ENCODE measurements around the gene RBMX.
"Not testable (repeated sequence)": the region's sequence is repeated elsewhere in the genome, so short reads cannot be mapped to it uniquely, and the experiment has no call there.

The RBMX gene

DNA sequence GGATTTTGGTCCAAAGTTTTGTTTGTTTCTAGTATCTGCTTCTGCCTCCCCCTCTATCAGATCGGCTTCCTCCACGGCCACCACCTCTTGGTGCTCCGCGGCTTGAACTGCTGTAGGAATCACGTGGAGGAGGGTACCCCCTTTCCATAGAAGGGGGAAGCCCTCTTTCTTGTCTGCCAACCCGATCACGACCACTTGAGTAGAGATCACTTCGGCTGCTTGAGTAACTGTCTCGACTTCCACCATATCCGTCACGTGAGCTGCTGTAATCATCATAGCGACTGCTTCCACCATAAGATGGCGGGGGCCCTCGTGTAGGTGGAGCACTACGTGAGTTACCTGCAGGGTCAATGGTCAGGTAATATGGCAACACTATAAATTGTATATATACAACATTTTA lies 6.4 kb downstream of the RBMX start:
- DNase-seq = not testable (repeated sequence)

DNA sequence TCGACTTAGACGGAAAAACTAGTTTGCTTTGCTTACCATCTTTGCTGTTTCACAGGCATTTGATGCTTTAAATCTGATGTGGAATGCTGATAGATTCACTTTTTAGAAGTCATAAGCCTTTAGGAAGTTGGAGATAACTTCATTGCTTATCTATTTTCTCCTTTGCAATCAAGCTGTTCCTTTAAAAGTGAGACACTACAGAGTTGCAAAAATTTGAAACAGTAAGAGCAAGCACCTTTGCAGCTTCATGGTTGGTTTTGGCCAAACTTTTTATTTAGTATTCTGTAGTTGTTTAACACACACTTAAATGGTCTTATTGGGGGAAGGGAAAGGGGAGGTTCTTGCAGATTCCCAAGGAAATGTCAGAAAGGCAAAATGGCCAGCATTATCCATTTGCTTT lies 7.3 kb downstream of the RBMX start:
- DNase-seq = not testable (repeated sequence)

DNA sequence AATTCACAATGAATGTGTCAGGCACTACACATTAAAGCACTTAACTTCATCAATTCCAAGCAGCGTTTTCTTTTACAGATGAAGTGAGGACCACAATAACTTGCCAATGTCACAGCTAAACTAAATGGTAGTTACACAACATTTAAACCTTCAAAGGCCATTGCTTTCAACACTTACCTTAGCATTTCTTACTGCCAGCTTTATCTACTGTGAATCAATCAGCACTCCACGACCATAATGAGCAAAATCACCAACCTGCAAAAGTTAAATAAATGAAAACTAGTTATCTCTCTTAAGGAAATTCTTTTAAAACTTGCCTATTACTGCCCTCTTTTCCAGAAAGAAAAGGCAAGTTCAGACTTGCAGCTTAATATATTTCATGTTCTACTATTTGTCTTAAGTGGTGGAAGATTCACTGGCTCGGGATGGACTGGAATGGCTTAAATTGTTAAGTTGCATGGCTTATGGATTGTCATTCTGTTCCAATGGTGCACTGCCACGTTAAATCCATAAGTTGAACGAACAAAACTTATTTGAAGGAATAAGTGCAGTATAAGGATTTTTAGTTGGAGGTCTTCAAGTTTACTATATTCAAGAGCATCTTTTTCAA lies 8.3 kb downstream of the RBMX start:
- DNase-seq = no peak

DNA sequence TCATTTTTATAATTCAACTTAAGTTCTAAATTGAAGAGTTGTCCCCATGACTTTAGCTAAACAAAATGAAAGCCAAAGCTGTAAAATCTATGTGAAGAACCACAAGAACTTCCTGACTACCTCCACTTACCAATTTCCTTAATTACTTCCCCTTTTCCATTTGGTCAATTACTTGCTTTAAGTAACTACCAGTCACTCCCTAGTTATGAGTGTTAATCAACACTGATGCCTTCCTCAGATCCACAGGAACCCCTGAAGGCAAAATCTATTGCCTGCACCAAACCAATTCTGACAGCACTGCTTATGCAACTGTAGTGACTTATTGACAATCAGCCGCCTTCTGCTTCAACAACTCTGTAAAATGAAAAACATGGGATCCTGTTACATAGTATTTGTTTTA lies 10.5 kb downstream of the RBMX start:
- DNase-seq = no peak

DNA sequence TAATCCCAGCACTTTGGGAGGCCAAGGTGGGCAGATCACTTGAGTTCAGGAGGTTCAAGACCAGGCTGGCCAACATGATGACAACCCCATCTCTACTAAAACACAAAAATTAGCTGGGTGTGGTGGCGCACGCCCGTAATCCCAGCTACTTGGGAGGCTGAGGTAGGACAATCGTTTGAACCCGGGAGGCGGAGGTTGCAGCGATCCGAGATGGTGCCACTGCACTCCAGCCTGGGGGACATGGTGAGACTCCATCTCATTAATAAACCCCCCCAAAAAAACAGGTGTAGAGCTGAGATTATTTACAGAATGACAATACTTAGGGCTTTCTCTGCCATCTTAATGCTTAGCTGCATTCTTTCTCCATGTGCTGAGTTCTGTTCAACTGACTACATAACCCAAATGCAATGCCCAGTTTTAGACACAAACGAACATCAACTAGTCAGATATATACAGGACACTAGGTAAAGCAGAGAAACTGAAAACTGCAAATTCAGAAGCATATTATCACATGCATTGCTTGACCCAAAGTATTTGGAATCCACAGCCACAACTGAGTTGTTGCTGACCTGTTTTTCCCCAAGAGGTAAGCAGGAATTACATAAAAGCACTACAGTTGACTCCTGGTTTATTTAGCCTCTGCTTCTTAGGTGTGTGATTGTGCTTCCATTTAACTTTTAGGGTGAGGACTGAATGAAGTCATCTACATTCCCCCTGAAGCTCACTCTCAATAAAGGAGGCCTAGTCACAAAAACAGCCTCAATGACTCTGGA lies 12.1 kb downstream of the RBMX start:
- DNase-seq = no peak

- no peak for DNase-seq
These were observed 13.0 kb downstream of the RBMX start for GRCh38 chrX:136867518-136867917.

- DNase-seq = no peak
These were observed 13.4 kb downstream of the RBMX start for GRCh38 chrX:136867096-136867491.

GRCh38 chrX:136866337-136867095 lies 14.0 kb downstream of the RBMX start:
- no peak for DNase-seq

DNA sequence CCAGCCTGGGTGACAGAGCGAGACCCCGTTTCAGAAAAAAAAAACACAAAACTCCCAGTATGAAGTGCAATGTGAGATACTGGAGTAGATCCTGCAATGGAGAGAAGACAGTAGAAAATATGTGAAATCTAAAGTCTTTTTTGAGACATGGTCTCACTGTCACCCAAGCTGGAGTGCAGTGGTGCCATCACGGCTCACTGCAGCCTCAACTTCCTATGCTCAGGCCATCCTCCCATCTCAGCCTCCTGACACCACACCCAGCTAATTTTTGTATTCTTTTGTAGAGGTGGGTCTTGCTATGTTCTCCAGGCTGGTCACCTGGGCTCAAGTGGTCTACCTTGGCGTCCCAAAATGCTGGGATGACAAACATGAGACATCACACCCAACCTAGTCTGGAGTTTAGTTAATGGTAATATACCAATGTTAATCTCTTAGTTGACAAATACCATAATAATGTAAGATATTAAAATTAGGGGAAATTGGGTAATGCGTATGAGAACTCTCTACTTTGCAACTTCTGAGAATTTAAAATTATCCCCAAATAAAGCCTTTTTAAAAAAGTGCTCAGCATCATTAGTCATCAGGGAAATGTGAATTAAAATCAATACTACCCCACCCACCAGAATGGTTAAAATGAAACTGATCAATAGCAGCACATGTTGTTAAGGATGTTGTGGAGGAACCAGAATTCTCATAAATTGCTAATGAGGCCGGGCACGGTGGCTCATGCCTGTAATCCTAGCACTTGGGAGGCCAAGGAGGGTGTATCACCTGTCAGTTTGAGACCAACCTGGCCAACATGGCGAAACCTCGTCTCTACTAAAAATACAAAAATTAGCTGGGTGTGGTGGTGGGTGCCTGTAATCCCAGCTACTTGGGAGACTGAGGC lies 15.0 kb downstream of the RBMX start:
- peak in 1 of 2 experiments; percentile 13 for DNase-seq

DNA sequence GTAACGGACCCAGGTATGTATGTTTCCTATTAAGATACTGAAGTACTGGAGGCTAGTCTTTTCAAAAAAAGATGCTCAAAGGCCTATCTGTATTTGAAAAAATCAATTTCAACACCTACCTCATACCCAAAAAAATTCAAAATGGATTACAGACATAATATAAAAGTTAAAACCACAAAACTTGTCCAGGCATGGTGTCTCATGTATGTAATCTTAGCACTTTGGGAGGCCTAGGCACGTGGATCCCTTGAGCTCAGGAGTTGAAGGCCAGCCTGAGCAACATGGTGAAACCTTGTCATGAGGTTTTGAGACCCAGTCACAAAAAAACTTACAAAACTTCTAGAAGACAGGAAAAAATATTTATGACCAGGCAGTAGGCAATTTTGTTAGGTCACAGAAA lies 16.7 kb downstream of the RBMX start:
- DNase-seq = no peak

DNA sequence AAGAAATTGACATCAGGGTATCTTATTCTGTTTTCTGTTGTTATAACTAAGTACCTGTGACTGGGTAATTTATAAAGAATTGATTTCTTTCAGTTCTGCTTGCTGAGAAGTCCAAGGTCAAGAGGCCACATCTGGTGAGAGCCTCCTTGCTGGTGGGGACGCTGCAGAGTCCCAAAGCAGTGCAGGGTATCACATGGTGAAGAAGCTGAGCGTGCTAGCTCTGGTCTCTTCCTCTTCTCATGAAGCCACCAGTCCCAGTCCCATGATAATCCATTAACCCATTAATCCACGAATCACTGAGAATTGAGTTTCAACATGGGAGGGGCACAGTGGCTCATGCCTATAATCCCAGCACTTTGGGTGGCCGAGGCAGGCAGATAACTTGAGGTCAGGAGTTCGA lies 18.0 kb downstream of the RBMX start:
- DNase-seq = no peak

- DNase-seq = no peak
These were observed 18.6 kb downstream of the RBMX start for GRCh38 chrX:136861877-136862276.

DNA sequence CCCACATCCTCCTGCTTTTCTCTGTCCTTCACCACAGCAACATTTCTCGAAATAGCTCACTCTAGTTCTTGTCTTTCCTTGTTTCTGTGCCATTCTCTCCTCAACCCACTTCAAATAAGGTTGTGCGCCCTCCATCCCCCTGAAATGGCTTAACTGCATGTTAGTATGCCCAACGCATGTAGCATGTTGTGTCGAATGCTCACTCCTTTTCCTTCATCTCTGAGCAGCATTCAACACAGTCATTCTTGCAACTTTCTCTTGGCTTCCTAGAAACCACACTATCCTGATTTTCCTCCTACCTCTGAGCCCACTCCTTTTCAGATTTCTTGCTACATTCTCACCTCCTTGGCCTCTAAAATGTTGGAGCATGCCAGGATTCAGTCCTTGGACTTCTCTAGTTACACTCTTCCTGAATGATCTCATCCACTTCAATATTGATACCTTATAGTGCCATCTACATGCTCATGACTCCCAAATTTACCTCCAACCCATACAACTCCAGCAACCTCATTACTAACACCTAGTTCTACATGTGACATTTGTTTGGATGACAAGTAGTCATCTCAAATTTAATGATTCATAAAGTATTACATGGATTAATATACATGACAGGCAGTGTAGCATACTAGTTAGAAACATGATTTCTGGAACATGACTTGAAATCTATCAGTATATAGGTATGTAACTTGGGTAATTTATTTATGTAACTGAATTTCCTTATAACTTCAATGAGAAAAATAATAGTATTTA lies 22.3 kb downstream of the RBMX start:
- no peak for DNase-seq

DNA sequence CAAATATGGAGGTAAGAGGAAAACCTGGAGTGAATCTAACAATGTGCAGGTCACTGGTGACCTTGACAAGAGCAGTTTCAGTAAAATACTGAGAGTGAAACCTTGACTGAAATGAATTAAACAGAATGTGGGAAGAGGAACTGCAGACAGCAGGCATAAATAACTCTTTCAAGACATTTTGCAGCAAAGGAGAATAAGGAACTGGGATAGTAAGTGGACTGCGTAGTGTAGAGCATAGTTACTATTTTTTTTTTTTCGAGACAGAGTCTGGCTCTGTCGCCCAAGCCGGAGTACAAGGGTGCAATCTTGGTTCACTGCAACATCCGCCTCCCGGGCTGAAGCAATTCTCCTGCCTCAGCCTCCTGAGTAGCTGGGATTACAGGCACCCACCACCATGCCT lies 24.0 kb downstream of the RBMX start:
- no peak for DNase-seq

DNA sequence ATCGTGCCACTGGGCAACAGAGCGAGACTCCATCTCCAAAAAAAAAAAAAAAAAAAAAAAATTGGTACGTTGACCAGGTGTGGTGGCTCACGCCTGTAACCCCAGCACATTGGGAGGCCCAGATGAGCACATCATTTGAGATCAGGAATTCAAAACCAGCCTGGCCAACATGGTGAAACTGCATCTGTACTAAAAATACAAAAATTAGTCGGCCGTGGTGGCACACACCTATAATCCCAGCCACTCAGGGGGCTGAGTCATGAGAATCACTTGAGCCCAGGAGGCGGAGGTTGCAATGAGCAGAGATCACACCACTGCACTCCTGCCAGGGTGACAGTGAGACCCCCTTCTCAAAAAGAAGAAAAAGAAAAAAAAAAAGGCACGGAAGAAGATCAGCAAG lies 24.5 kb downstream of the RBMX start:
- DNase-seq = no peak

GRCh38 chrX:136851526-136851925 lies 29.0 kb downstream of the RBMX start:
- DNase-seq = no peak

DNA sequence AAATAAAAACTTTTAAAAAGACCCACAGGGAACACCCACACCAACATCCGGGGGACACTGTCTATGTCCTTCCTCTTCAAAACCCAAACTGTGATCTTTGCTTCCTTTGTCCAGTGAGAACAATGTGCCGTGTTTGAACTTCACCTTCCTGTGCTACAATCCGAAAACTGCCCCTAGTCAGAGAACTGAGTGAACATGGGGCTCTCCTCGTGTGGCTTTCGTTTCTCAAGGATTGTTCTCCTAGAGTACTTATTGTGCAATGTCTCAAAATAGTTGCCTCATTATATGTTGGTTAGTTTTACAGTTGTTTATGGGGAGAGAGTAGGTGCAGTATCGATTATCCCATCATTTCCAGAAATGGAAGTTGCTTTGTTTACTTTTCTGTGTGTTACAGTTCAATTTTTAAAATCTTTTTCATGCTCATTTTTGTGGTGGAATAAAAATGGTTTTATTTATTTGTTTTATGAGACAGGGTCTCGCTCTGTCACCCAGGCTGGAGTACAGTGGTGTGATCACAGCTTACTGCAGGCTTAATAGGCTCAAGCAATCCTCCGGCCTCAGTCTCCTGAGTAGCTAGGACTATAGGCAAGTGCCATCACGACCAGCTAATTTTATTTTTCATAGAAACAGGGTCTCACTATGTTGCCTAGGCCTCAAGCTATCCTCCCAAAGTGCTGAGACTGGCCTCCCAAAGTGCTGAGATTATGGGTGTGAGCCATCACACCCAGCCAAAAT lies 29.9 kb downstream of the RBMX start:
- no peak for DNase-seq

- no peak for DNase-seq
These were observed 31.1 kb downstream of the RBMX start for GRCh38 chrX:136849395-136849794.

GRCh38 chrX:136847874-136848273 lies 32.7 kb downstream of the RBMX start:
- DNase-seq = no peak

DNA sequence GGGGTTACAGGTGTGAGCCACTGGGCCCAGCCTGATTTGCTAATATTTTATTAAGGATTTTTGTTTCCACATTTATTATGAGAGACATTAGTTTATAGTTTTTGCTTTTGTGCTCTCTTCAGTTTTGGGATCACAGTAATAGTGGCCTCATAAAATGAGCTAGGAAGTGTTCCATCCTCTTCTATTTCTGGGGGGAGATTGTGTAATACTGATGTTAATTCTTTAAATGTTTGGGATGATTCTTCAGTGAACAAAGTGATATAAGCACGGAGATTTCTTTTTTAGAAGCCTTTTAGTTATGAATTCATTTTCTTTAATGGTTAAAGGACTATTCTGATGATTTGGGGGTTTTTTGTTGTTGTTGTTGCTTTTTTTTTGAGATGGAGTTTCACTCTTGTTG lies 41.3 kb downstream of the RBMX start:
- DNase-seq = no peak

- DNase-seq = no peak
These were observed 44.8 kb downstream of the RBMX start for GRCh38 chrX:136835761-136836160.

DNA sequence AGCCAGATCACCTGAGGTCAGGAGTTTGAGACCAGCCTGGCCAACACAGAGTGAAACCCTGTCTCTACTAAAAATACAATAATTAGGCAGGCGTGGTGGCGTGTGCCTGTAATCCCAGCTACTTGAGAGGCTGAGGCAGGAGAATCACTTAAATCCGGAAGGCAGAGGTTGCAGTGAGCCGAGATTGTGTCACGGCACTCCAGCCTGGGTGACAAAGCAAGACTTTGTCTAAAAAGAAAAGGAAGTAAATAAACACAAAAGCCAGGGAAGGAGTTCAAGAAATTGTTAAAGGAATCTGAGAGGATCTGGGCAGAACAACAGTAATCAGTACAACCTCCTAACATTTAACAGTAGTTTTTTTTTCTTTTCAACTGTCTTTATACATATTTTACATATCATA lies 51.1 kb downstream of the RBMX start:
- no peak for DNase-seq

All from stimulated activated CD4-positive, alpha-beta T cell treated with anti-CD3 and anti-CD28 coated beads, Interleukin-4, amount 100 ng/mL, for 4 hours (primary cell).